ENCODE data around the gene RIOK2. TPM values are rescaled to one million over a fixed set of nuclear protein-coding genes. Genes with fewer than 3 reads are reported as not detected.

The RIOK2 gene
- total RNA-seq, 1 donor: 37.6 TPM

- H3K4me3 ChIP-seq (ENCODE audit: low read depth, low read length): no peak overlapping the region
- peak; percentile 82 for TF ChIP-seq CTCF (IDR thresholded peaks at IDR 0.05; ENCODE audit: insufficient read depth, low read depth, low read length)
- peak; percentile 83 for DNase-seq (ENCODE audit: low read depth)
Measured at GRCh38 chr5:97162045-97162444, 21.0 kb downstream of the RIOK2 start.

GRCh38 chr5:97157689-97158088 is 25.4 kb downstream of the RIOK2 start:
- TF ChIP-seq CTCF (IDR thresholded peaks at IDR 0.05; ENCODE audit: insufficient read depth, low read depth, low read length): no peak
- no peak for DNase-seq (ENCODE audit: low read depth)
- no peak overlapping the region for H3K4me3 ChIP-seq (ENCODE audit: low read depth, low read length)

- no peak for TF ChIP-seq CTCF (IDR thresholded peaks at IDR 0.05; ENCODE audit: insufficient read depth, low read depth, low read length)
- H3K4me3 ChIP-seq (ENCODE audit: low read depth, low read length): no peak overlapping the region
- DNase-seq (ENCODE audit: low read depth): no peak
Measured at GRCh38 chr5:97151370-97151769, 31.7 kb downstream of the RIOK2 start.

- no peak for DNase-seq (ENCODE audit: low read depth)
- TF ChIP-seq CTCF (IDR thresholded peaks at IDR 0.05; ENCODE audit: insufficient read depth, low read depth, low read length): no peak
- no peak overlapping the region for H3K4me3 ChIP-seq (ENCODE audit: low read depth, low read length)
Measured at GRCh38 chr5:97150401-97150800, 32.6 kb downstream of the RIOK2 start.

- no peak for DNase-seq (ENCODE audit: low read depth)
- no peak for TF ChIP-seq CTCF (IDR thresholded peaks at IDR 0.05; ENCODE audit: insufficient read depth, low read depth, low read length)
- H3K4me3 ChIP-seq (ENCODE audit: low read depth, low read length): no peak overlapping the region
Measured at GRCh38 chr5:97149709-97150108, 33.3 kb downstream of the RIOK2 start.

GRCh38 chr5:97148288-97148687 is 34.8 kb downstream of the RIOK2 start:
- no peak for TF ChIP-seq CTCF (IDR thresholded peaks at IDR 0.05; ENCODE audit: insufficient read depth, low read depth, low read length)
- no peak overlapping the region for H3K4me3 ChIP-seq (ENCODE audit: low read depth, low read length)
- DNase-seq (ENCODE audit: low read depth): no peak

GRCh38 chr5:97143704-97144103 is 39.3 kb downstream of the RIOK2 start:
- no peak overlapping the region for H3K4me3 ChIP-seq (ENCODE audit: low read depth, low read length)
- no peak for TF ChIP-seq CTCF (IDR thresholded peaks at IDR 0.05; ENCODE audit: insufficient read depth, low read depth, low read length)
- no peak for DNase-seq (ENCODE audit: low read depth)
